HTR-8/SVneo (cell line): ENCODE measurements around the gene JAGN1.
A peak's percentile ranks its signal among the peaks of the same experiment; 100 is the strongest.
"Not testable (repeated sequence)": the region's sequence is repeated elsewhere in the genome, so short reads cannot be mapped to it uniquely, and the experiment has no call there.

Experiments used
- DNase-seq: peaks from one replicate; pipeline ENCODE4 v3.0.0; 2011; ENCODE audit warnings: low spot score, mixed read lengths; ENCODE audit not compliant: insufficient read length
- FAIRE-seq: peaks from 2 replicates; lab custom pipeline; 2011; peaks lifted over from hg19 to GRCh38; lab: Jason Lieb, UNC

Gene JAGN1

DNA sequence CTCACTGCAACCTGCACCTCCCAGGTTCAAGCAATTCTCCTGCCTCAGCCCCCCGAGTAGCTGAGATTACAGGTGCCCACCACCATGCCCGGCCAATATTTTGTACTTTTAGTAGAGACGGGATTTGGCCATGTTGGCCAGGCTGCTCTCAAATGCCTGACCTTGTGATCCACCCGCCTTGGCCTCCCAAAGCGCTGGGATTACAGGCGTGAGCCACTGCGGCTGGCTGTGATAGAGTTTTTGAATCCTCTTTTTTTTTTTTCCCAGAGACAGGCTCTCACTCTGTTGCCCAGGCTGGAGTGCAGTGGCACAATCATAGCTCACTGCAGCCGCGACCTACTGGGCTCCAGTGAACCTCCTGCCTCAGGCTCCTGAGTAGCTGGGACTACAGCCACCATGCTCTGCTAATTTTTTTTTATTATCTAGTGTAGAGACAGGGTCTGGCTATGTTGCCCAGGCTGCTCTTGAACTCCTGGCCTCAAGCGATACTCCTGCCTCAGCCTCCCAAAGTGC, 25.2 kb upstream of the JAGN1 start:
- not testable (repeated sequence) for DNase-seq, FAIRE-seq

- DNase-seq (no peak), FAIRE-seq (no peak)
These were observed 23.8 kb upstream of the JAGN1 start for GRCh38 chr3:9866639-9867038.

GRCh38 chr3:9867106-9867505, 23.3 kb upstream of the JAGN1 start:
- no peak for DNase-seq
- no peak for FAIRE-seq

DNA sequence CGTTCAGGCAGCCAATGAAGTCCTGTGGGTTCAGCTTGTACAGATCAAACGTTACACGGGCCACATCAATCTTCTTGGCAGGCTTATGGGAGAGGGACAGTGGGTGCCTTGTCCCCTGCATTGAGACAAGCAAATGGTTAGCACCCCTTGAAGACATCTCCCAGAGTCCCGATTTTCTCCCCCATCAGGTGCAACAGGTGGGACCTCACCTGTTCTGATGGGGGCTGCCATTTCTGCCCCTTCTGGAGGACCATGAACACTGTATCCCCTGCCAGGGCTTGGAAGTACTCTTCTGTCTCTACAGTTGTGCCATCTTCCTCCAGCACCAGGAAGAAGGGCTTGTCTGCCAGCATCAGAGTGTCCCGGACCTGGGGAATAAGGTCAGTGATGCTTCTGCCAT, 20.5 kb upstream of the JAGN1 start:
- DNase-seq = no peak
- no peak for FAIRE-seq

GRCh38 chr3:9870978-9871377, 19.4 kb upstream of the JAGN1 start:
- DNase-seq (no peak), FAIRE-seq (no peak)

GRCh38 chr3:9872067-9872466, 18.3 kb upstream of the JAGN1 start:
- not testable (repeated sequence) for FAIRE-seq, DNase-seq

GRCh38 chr3:9875448-9875847, 15.0 kb upstream of the JAGN1 start:
- DNase-seq = no peak
- FAIRE-seq = no peak

- not testable (repeated sequence) for DNase-seq, FAIRE-seq
These were observed 14.2 kb upstream of the JAGN1 start for GRCh38 chr3:9876255-9876654.

DNA sequence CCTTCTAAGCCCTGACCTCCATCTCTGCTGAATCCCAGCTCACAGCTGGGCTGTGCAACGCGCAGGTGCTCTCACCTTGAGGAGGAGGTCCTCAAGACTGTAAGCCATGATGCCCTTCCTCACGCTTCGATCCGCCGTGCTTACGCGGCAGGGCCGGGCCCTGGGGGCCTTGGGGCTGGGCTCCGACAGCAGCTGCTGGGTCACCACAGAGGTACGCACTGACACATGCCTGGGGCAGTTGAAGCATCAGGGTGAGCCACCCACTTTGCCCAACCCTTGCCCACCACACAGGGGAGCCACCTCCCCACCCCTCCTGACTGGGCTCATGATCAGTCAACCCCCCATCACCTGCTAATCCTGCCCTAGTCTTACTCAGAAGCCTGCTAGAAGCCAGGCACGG, 13.4 kb upstream of the JAGN1 start:
- DNase-seq = no peak
- FAIRE-seq = no peak

DNA sequence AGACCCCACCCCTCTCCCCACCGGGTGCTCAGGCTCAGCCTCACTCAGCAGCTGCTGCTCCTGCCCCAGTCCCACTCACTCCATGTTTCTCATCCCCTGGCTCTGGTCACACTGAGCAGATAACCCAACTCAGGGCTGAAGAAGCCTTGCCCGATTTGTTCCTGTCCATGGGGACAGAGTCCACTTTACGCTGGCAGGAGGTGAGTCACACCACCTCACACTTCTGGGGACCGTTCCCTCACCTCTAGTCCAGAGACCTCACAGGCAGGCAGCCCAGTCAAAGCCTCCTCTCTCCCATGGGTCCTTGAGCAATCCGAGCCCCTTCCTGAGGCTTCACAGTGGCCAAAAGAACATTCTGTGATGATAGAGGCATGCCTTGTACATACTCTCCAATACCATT, 11.7 kb upstream of the JAGN1 start:
- DNase-seq = no peak
- no peak for FAIRE-seq

DNA sequence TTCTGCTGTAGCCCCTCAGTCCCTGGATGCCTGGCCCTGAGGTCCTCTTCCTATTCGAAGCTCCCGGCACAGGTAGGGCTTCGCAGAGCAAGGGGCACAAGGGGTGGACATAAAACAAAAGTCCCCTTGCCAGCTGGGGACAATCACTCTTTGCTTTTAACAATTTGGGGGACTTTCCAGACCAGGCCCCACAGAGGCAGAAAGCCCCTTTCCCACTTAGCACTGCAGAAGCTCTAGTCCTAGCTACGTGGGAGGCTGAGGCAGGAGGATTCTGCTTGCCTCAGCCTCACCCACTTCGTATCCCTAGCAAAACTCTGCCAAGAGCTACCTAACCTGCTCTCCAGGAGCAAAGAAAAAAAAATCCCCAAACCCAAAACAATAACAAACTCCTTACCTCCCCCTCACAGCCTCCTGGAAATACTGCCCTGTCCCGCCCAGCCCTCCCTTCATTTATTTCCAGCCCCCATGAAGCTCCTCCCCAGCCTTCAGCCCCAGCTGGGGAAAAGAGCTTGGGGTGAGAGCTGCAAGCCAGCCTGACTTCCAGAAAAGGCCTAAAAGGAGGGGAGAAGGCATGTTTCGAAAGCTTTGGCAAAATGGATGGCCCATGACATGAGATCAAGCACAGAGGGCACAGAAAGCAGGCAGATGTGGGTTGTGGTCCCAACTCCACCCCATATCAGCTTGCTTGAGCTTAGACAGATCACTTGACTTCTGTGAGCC, 10.4 kb upstream of the JAGN1 start, which contains the start of gene CIDEC:
CIDEC (minus strand) TSS at position 424 of the 720 bp plus-strand sequence. CDS start 1,767 bp downstream, outside the sequence.
- FAIRE-seq (no peak), DNase-seq (no peak)

- DNase-seq (no peak), FAIRE-seq (no peak)
These were observed 9.0 kb upstream of the JAGN1 start for GRCh38 chr3:9881441-9881840.

DNA sequence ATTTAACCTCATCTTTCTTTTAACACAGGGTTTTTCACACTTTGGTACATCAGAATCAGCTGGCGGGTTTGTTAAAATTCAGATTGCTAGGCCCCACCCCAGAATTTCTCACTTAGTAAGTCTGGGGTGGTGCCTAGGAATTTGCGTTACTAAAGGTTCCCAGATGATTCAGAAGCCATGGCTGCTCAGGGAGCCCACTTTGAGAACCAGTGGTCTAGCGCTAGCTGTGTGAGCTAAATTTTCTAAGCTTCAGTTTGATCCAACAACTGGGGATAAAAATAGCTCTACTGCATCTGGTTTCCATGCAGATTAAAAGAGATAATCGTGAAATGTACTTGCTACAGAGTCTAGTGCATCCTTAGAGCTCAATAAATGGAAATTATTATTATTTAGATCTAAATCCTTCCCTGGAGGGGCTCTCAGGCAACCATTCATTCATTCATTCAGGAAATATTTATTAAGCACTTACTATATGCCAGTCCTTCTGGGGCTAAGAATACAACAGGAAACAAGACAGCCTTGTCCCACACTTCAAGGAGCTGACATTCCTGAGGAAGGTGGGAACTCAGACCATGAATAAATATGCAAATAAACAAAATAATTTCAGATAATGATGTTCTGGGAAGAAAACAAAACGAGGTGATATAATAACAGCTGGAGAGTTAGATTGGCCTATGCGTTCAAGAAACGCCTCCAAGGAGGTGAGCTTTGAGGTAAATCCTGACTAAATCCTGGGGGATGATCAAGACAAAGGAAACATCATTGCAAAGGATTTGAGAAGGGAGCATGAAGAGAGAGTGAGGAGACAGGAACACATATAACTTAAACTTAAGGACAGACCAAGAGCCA, 6.5 kb upstream of the JAGN1 start:
- DNase-seq = no peak
- no peak for FAIRE-seq

DNA sequence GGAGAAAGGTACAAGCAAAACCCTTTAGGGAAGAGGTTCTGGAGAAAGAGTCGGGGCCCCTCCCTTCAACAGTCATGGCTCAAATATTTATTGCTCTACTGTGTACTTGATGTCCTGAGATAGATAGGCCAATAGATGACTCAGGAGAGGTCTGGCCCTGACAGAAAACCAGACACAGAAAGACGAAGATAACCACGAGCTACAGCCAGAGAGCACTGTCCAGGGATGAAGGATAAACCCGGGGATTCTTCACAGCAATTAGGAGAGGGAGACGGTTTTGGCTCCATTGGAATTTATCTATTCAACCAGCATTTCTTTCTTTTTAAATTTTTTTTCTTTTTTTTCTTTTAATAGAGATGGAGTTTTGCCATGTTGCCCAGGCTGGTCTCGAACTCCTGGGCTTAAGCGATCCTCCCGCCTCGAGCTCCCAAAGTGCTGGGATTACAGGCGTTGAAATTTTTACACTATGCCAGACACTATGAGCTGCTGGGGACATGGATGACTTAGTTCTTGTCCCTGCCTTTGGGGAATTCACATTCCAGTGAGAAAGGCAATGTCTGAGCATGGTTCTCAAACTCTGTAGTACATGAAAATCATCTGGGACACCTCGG, 5.8 kb upstream of the JAGN1 start:
- FAIRE-seq (no peak), DNase-seq (peak; percentile 84)

GRCh38 chr3:9886328-9886727, 4.1 kb upstream of the JAGN1 start:
- DNase-seq (no peak), FAIRE-seq (no peak)

DNA sequence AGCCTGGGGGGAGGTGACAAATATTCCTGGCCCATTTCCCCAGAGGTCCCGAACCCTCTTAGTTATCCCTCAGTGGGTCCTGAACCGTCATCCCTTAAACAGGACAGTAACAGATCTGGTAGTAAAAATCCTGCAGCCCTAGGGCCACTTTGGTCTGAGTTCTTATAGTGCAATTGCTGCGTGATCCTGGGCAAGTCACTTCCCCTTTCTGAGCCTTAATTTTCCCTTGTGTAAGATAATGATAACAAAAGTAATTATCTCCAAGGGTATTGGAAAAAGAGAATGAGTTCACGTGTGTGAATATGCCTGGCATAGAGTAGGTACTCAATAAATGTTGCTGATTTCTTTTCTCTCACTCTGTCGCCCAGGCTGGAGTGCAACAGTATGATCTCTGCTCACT, 2.9 kb upstream of the JAGN1 start:
- DNase-seq (no peak), FAIRE-seq (no peak)

DNA sequence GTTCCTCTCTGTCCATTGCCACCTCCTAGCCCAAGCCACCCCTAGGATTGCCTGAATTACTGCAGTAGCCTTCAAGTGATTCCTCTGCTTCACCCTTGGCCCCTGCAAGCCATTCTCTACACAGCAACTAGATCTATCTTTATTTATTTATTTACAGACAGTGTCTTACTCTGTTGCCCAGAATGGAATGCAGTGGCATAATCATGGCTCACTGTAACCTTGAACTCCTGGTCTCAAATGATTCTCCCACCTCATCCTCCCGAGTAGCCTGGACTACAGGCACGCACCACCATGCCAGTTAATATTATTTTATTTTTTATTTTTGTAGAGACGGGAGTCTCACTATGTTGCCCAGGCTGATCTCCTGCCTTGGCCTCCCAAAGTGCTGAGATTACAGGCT, 1.9 kb upstream of the JAGN1 start:
- DNase-seq (no peak), FAIRE-seq (no peak)

- DNase-seq = no peak
- no peak for FAIRE-seq
These were observed 1.0 kb upstream of the JAGN1 start for GRCh38 chr3:9889405-9889804.

DNA sequence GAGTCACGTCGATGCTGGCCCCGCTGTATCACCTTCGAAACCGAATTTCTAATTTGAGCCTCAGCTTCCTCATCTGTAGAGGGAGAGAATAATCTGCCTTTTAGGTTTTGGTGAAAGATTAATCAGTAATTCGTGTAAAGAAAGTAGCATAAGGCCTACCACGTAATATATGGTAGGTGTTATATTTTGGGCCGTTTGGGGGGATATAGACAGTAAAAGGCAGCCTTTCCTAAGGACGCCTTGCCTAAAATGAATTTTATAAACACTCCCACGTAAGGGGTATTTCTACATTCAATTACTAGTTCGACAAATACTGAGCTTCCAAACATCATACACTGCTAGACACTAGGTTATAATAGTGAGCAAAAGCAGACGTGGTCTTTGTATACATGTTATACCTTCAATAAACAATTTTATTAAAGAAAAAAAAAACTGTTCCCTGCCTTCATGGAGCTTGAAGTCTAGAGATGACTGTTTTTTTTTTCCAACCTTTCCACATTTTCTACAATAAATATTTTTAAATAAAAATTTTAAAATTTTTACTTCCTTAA, 737 bp downstream of the JAGN1 start:
- DNase-seq (no peak), FAIRE-seq (no peak)

DNA sequence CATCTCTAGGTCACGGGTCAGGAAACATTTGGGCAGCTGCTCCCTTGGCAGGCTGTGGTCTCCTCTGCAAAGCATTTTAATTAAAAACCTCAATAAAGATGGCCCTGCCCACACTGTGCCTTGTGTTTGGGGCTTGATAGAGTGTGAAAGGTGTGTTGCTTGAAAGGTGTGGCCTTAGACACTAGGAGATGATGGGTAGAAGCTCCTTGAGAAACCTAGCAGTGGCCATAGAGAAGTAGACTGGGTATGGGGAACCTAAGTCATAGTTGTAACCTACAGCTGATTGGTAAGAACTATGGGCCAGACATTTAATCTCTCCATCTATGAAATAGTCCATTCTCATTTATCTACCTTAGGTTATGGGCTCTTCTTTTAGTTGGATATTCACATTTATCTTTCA, 3.3 kb downstream of the JAGN1 start:
- no peak for FAIRE-seq

More for the DNA sequence above, 3.3 kb downstream of the JAGN1 start:
- DNase-seq = no peak
